ENCODE results near the gene COLEC12.
A peak's percentile ranks its signal among the peaks of the same experiment; 100 is the strongest.

Gene COLEC12

DNA sequence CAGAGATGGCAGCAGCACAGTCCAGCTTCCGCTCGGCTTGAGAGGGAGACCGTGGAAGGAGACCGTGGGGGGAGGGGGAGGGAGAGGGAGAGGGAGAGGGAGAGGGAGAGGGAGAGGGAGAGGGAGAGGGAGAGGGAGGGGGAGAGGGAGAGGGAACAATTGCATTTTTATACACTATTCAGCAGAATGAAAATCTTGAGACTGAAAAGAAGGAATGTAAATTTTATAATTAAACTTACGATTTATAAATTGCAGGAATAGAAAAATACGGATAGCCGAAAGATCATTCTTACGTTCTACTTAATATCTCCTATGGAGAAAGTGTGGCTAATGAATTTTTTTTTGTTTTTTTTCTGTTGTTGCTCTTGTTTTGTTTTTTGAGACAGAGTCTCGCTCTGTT, 12.5 kb upstream of the COLEC12 start:
- Mint-ChIP-seq H3K27me3 (ENCODE audit: low read depth) (no peaks in the 10 kb centered on the region), H3K9me3 (peaks cover 14% of the 10 kb centered on the region), H3K36me3 (ENCODE audit: low read depth) (peaks cover 9% of the 10 kb centered on the region), H3K4me1 (peaks cover 14% of the 10 kb centered on the region), H3K4me3 (no peak overlapping the region), H3K27ac (no peak overlapping the region)
- TF ChIP-seq, protein P1, sequence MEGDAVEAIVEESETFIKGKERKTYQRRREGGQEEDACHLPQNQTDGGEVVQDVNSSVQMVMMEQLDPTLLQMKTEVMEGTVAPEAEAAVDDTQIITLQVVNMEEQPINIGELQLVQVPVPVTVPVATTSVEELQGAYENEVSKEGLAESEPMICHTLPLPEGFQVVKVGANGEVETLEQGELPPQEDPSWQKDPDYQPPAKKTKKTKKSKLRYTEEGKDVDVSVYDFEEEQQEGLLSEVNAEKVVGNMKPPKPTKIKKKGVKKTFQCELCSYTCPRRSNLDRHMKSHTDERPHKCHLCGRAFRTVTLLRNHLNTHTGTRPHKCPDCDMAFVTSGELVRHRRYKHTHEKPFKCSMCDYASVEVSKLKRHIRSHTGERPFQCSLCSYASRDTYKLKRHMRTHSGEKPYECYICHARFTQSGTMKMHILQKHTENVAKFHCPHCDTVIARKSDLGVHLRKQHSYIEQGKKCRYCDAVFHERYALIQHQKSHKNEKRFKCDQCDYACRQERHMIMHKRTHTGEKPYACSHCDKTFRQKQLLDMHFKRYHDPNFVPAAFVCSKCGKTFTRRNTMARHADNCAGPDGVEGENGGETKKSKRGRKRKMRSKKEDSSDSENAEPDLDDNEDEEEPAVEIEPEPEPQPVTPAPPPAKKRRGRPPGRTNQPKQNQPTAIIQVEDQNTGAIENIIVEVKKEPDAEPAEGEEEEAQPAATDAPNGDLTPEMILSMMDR (IDR thresholded peaks at IDR 0.05; ENCODE audit: unreplicated experiment in 3 of 3) = no peak

DNA sequence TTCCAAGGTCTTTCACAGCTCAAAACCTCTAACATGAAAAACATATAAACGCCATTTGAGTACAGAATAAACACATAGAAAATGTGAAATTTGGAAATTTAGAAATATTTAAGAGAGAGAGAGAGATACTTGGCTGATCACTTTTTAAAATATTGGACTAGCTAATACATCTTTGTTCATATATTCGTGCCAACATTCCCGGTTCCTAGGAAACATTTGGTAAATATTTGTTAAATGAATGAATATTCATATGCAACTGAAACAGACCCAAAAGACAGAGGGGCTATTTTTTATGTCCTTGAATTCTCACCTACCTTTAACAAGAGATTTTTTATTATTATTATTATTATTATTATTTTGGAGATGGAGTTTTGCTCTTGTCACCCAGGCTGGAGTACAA, 8.3 kb upstream of the COLEC12 start:
- Mint-ChIP-seq H3K36me3 (ENCODE audit: low read depth) (no peaks in the 10 kb centered on the region), H3K9me3 (peaks cover 3% of the 10 kb centered on the region), H3K27ac (no peak overlapping the region), H3K4me3 (no peak overlapping the region), H3K27me3 (ENCODE audit: low read depth) (peaks cover 10% of the 10 kb centered on the region), H3K4me1 (no peaks in the 10 kb centered on the region)
- TF ChIP-seq, protein P1 (IDR thresholded peaks at IDR 0.05; ENCODE audit: unreplicated experiment in 3 of 3) = no peak

DNA sequence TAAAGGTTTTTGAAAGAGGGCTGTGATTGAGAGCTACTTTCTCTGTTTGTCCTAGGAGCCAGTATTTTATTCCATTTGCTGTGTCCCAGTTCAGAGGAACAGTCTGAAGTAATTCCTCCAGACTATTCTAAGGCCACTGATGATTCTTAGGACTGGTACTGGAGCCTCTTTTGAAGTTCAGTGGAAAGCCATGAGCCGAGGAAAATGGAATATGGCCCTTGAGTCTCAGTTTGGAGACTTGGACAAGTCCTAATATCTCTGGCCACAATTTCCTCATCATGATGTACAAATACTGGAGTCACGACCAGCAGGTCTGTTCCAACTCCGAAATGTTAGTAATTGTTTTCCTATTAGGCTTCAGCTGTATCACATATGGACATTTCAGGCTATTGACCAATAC, 7.1 kb upstream of the COLEC12 start:
- Mint-ChIP-seq H3K27ac (no peak overlapping the region), H3K4me1 (no peaks in the 10 kb centered on the region), H3K9me3 (peaks cover 3% of the 10 kb centered on the region), H3K27me3 (ENCODE audit: low read depth) (peaks cover 22% of the 10 kb centered on the region), H3K36me3 (ENCODE audit: low read depth) (no peaks in the 10 kb centered on the region), H3K4me3 (no peak overlapping the region)
- TF ChIP-seq, protein P1 (IDR thresholded peaks at IDR 0.05; ENCODE audit: unreplicated experiment in 3 of 3) = no peak

DNA sequence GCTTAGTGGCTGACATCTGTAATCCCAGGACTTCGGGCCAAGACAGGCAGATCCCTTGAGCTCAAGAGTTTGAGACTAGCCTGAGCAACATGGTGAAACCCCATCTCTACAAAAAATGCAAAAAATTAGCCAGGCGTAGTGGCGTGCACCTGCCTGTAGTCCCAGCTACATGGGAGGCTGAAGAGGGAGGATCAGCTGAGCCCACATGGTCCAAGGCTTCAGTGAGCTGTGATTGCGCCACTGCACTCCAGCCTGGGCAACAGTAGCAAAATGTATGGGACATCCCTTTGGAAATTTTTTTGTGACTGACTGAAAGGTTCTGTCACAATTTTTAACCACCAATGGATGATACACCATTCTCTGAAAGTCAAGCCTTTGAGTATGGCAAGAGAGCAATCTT, 6.3 kb upstream of the COLEC12 start:
- H3K9me3 Mint-ChIP-seq = peaks cover 2% of the 10 kb centered on the region
- no peaks in the 10 kb centered on the region for H3K36me3 Mint-ChIP-seq (ENCODE audit: low read depth)
- TF ChIP-seq, protein P1 (IDR thresholded peaks at IDR 0.05; ENCODE audit: unreplicated experiment in 3 of 3) = no peak
- H3K4me1 Mint-ChIP-seq = no peaks in the 10 kb centered on the region
- H3K27ac Mint-ChIP-seq = no peak overlapping the region
- peaks cover 29% of the 10 kb centered on the region for H3K27me3 Mint-ChIP-seq (ENCODE audit: low read depth)
- no peak overlapping the region for H3K4me3 Mint-ChIP-seq

DNA sequence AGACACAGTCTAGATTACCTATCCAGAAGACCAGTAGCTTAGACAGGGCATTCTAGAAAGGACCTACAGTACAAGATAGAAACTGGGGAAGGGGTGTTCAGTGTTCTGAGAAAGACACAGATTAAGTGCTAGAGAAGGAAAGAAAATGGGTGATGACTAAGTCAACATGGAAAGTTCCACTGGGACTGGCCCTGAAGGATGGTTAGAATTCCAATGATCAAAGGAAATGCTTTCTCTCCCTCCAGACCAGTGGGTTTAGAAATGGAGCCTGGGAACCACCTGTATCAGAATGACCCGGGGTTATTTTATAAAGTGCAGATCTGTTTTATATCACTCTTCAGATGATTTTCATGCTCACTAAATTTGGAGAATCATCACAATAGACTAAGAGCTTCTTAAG, 5.8 kb upstream of the COLEC12 start:
- TF ChIP-seq, protein P1 (IDR thresholded peaks at IDR 0.05; ENCODE audit: unreplicated experiment in 3 of 3) = no peak
- no peak overlapping the region for H3K4me3 Mint-ChIP-seq
- H3K4me1 Mint-ChIP-seq = no peaks in the 10 kb centered on the region
- H3K27ac Mint-ChIP-seq = no peak overlapping the region
- no peaks in the 10 kb centered on the region for H3K36me3 Mint-ChIP-seq (ENCODE audit: low read depth)
- H3K9me3 Mint-ChIP-seq = no peaks in the 10 kb centered on the region
- H3K27me3 Mint-ChIP-seq (ENCODE audit: low read depth) = peaks cover 35% of the 10 kb centered on the region

DNA sequence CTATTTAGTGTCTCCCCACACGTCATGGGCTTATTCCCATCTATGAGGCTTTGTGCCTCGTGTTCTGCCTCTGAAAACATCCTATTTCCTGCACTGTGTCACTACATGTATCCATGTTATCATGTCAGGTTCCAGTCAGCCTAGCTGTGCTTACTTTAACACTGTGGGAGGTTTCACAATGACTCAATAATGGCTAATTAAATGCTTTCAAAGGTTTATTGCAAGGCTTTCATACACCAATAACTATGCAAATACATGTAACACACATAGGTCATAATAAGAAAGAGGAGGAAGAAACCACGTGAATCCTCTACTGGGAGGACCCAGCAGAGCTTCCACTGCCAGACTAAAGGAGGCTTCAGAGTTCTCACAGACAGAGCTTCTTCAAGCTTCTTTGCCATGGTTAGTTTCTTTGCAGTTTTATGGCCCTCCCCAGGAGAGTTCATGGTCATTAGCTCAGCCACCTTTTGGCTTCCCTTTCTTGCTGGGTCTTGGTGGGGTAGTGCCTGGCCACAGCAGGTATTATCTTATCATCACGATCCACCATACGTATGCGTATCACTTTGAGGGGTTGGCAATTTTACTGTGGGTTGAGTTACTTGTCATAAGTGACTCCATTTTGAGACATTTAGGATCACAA, 5.1 kb upstream of the COLEC12 start:
- H3K9me3 Mint-ChIP-seq = no peaks in the 10 kb centered on the region
- H3K27ac Mint-ChIP-seq = no peak overlapping the region
- no peaks in the 10 kb centered on the region for H3K4me1 Mint-ChIP-seq
- peaks cover 41% of the 10 kb centered on the region for H3K27me3 Mint-ChIP-seq (ENCODE audit: low read depth)
- TF ChIP-seq, protein P1 (IDR thresholded peaks at IDR 0.05; ENCODE audit: unreplicated experiment in 3 of 3) = no peak
- H3K36me3 Mint-ChIP-seq (ENCODE audit: low read depth) = no peaks in the 10 kb centered on the region
- peak overlapping the region in 2 of 3 experiments; percentile 3 to 9 for H3K4me3 Mint-ChIP-seq

All from nephron (organoid).